GM21423 (cell line): ENCODE measurements around the gene ATXN1.

Experiments used
- ATAC-seq: cut with Tn5 transposase; IDR thresholded peaks from one replicate; pipeline ENCODE4 v1.9.1; 2021; ENCODE audit warnings: mild to moderate bottlenecking, moderate library complexity; ENCODE audit not compliant: unreplicated experiment

The ATXN1 gene

GRCh38 chr6:16331384-16332174 lies 429.7 kb downstream of the ATXN1 start:
- ATAC-seq: peak; percentile 55

- ATAC-seq: no peak
Measured at GRCh38 chr6:16329233-16329632, 432.0 kb downstream of the ATXN1 start.

- no peak for ATAC-seq
Measured at GRCh38 chr6:16327777-16328325, 433.4 kb downstream of the ATXN1 start.

- no peak for ATAC-seq
Measured at GRCh38 chr6:16326971-16327776, 434.1 kb downstream of the ATXN1 start.

DNA sequence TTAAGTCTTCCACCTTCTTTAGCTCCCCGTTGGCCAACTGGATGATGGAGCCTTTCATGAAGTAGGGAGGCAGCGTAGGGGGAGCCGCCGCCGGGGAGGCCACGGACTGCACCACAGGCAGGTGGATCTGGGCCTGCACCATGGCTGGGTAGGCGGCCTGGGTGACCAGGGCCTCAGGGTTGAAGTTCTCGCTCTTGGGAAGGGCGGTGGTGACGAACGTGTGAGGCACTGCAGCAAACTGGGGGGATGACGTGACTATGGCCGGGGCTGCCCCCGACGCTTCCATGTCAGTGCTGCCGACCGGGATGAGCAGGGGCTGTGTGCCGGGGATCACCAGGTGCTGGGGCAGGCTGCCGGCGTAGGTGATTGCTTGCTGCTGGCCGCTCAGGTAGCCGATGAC lies 434.7 kb downstream of the ATXN1 start:
- ATAC-seq: no peak

GRCh38 chr6:16324606-16325225 lies 436.5 kb downstream of the ATXN1 start:
- ATAC-seq: no peak

GRCh38 chr6:16324184-16324583 lies 437.1 kb downstream of the ATXN1 start:
- ATAC-seq: no peak

GRCh38 chr6:16322666-16323312 lies 438.5 kb downstream of the ATXN1 start:
- peak; percentile 78 for ATAC-seq

GRCh38 chr6:16321826-16322225 lies 439.4 kb downstream of the ATXN1 start:
- ATAC-seq: no peak

GRCh38 chr6:16321341-16321710 lies 439.9 kb downstream of the ATXN1 start:
- no peak for ATAC-seq

DNA sequence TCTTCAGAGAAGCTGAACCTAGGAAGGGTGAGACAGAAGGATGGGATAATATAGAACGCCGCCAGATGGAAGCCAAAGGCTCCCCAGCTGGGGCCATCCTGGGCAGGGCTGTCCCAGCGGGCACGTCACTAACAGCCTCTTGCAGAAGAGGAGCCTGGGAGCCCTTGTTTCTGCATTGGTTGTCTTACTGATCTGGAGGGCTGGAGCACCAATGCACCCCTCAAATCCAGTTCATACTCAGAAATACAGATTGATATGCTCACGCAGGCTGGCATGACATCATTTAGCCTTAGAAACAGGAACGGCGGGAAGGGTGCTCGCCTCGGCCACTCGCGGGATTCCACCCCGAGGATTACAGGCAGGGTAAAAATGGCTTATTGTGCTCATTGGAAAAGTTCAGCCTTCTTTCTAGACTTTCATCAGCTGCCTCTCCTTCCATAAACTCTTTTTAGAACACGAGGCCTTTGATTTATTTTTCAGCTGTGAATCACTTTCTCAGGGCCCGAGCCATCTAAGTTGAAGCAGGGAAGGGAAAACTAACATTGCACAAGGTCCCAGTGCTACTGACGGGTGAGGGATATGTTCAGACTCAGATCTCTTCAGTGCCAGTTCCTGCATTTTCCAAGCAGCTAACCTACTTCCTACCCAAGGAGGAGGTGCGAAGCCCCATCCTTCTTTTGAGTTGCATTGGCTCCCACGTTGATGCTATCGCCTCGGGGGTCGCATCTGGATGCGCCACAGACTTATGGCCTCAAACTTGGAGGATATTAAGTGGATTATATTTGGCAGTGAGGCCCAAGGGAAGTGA lies 440.5 kb downstream of the ATXN1 start:
- ATAC-seq: no peak

DNA sequence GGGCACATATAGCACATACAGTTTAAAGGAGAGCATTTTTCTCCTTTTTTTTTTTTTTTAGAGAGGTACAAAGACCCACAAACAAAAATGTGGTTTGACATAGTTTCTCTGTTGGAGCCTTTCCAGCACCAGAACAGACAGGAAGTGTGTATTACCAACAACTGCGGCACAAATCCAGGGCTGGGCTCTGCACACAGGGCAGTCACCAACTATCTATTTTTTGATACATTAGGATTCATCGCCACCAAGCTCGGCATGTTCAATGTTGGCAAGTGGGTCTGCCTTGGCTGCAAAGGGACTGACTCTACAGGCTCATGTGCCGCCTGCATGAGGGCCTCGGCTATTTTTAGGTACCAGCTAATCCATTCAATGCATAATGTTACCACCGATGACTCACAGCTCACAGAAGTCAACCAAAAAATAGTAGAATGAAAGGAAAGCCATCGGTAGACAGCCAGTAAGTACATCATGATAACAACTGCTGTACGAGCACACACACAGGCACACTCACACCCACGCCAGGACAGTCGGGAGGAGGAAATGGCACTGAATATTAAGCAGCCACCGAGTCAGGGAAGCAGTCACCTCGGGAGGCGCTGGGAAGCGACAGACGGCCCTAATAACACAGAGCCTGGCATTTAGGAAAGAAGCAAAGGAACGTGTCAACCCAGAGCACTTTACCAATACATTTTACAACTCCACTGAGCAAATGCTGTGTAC lies 441.3 kb downstream of the ATXN1 start:
- ATAC-seq: peak; percentile 53

DNA sequence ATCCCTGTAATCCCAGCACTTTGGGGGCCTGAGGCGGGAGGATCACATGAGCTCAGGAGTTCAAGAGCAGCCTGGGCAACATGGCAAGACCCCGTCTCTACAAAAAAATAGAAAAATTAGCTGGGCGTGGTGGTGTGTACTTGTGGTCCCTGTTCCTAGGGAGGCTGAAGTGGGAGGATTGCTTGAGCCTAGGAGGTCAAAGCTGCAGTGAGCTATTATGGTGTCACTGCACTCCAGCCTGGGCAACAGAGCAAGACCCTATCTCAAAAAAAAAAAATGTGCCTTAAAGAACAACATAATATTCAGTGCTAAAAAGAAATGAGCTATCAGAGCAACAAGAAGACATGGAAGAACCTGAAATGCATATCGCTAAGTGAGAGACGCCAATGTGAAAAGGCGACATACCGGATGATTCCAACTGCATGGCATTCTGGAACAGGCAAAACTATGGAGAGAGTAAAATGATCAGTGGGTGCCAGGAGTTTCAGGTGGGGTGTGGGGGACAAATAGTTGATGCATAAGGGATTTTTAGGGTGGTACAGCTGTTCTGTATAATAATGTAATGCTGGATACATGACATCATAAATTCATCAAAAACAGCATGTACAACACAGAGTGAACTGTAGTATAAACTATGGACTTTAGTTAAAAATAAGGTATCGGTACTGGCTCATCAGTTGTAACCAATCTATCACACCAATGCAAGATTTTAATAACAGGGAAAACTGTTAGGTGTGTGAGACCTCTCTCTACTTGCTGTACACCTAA lies 442.1 kb downstream of the ATXN1 start:
- no peak for ATAC-seq

- no peak for ATAC-seq
Measured at GRCh38 chr6:16318538-16318937, 442.7 kb downstream of the ATXN1 start.

GRCh38 chr6:16316741-16317251 lies 444.5 kb downstream of the ATXN1 start:
- no peak for ATAC-seq

DNA sequence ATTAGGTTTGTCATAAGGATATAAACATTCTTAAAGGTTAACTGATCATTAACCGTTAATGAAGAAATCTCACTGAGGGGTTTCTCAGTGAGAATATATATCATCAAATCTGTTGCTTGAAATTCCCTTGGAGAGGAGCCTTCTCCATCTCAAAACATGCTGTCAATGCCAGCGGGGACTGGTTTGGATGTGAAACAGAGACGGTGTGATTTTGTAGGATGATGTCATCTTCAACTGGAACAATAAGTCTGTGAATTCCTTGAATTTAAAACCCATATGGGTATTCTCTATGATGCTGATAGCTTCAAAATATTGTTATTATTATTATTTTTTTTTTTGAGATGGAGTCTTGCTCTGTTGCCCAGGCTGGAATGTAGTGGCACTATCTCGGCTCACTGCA lies 447.0 kb downstream of the ATXN1 start:
- no peak for ATAC-seq

- ATAC-seq: no peak
Measured at GRCh38 chr6:16313732-16314131, 447.5 kb downstream of the ATXN1 start.

GRCh38 chr6:16311763-16312162 lies 449.5 kb downstream of the ATXN1 start:
- no peak for ATAC-seq

- ATAC-seq: no peak
Measured at GRCh38 chr6:16306334-16306733, 454.9 kb downstream of the ATXN1 start.
